Superior temporal gyrus (tissue), 1 donor: ENCODE results near the gene SSNA1.

ENCODE experiments used
- DNase-seq: peaks from one replicate; pipeline ENCODE4 v3.0.0-alpha.2; 2016; ENCODE audit errors: extremely low spot score

Gene SSNA1, protein sequence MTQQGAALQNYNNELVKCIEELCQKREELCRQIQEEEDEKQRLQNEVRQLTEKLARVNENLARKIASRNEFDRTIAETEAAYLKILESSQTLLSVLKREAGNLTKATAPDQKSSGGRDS

DNA sequence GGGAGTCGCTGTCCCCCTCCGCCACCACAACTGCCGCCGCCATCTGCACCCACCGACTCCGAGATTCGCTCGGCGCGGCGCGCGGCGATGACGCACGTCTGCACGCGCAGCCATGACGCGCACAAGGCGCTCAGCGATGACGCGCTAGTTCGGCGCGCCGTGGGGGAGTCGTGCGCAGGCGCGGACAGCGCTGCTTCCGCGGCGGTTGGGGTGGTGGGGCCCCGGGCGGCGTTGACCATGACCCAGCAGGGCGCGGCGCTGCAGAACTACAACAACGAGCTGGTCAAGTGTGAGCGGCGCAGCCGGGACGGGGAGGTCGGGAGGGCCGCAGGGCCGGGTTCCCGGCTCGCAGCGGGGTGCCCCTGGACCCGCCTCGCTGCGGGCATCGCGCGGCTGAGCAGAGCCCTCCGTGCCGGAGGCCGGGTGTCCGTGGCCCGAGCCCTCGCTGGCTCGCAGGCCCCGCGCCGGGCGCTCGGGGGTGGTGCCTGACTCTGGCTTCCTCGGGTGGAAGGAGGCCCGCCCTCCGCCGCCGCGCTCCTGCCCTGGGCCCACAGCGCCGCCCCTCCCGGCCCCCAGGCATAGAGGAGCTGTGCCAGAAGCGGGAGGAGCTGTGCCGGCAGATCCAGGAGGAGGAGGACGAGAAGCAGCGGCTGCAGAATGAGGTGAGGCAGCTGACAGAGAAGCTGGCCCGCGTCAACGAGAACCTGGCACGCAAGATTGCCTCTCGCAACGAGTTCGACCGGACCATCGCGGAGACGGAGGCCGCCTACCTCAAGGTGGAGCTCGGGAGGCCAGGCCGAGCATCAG lies at the start of gene SSNA1, which contains the start of gene ANAPC2:
Gene SSNA1, plus strand, starts transcription at position 187 of the 807 bp plus-strand sequence. Its CDS starts 51 bp downstream, at position 238.
Gene ANAPC2, minus strand, starts transcription at position 71 of the 807 bp plus-strand sequence. Its CDS starts 28 bp downstream, at position 43.
- DNase-seq: peak; percentile 91

- peak; percentile 35 for DNase-seq
These were observed 49.6 kb upstream of the SSNA1 start, which contains the start of gene GRIN1 for GRCh38 chr9:137138722-137139467. Gene GRIN1, plus strand, starts transcription at chr9:137139154. Its CDS starts 333 bp downstream, at chr9:137139487.

DNA sequence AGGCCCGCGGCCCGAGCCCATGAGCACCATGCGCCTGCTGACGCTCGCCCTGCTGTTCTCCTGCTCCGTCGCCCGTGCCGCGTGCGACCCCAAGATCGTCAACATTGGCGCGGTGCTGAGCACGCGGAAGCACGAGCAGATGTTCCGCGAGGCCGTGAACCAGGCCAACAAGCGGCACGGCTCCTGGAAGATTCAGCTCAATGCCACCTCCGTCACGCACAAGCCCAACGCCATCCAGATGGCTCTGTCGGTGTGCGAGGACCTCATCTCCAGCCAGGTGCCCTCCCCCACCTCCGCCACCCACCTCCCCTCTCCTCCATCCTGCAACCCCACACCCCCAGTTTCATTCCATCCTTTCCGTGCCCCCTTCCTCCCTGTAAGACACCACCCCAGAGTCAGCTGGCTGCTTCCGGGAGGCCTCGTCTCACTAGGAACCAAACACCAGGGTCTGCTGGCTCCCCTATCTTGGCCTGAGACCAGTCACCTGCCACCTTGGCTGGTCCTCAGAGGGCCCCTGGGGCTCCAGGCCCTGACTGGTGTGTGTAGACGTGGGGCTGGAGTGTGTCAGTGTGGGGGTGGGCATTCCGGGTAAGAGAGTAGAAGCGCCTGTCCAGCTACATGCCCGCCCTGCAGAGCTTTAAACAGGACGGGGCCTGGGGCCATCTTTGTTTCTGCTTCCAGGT lies 48.9 kb upstream of the SSNA1 start:
- DNase-seq: no peak

DNA sequence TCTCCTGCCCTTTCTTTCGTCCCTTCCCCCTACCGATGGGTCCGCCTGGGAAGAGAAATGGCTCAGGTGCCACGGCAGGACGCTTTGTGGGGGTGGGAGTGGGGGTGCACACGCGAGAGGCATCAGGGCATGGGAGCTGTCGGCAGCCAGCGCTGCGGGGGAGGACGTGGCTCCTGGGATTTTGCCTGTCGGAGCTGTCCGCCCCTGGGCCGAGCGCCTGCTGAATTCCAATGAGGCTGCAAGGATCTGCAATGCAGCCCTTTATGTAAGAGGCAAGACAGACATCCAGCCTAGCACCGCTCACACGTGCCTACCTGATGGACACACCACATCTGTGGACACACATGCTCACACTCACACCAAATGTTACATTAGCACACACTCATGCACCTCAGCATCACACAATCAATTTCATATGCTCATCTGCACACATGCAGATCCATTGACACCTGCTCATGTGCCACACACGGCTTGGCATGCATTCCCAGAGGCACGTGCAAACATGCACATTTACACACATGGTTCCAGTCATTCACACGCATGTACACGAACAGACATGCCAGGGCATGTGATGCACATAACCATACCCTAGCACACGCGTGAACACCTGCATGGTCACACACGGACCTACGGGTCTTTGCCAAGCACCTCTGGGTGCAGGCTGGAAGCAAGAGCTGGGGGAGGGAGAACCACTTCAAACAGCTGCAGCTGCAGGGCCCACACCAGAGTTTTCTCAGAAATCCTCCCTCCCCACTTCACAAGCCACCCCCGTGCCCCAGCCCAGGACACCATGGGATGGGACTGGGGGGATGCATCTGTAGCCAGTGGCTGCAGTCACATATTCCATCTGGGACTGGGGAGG lies 48.1 kb upstream of the SSNA1 start:
- DNase-seq: peak; percentile 63

GRCh38 chr9:137141050-137141810 lies 47.2 kb upstream of the SSNA1 start:
- DNase-seq: no peak

DNA sequence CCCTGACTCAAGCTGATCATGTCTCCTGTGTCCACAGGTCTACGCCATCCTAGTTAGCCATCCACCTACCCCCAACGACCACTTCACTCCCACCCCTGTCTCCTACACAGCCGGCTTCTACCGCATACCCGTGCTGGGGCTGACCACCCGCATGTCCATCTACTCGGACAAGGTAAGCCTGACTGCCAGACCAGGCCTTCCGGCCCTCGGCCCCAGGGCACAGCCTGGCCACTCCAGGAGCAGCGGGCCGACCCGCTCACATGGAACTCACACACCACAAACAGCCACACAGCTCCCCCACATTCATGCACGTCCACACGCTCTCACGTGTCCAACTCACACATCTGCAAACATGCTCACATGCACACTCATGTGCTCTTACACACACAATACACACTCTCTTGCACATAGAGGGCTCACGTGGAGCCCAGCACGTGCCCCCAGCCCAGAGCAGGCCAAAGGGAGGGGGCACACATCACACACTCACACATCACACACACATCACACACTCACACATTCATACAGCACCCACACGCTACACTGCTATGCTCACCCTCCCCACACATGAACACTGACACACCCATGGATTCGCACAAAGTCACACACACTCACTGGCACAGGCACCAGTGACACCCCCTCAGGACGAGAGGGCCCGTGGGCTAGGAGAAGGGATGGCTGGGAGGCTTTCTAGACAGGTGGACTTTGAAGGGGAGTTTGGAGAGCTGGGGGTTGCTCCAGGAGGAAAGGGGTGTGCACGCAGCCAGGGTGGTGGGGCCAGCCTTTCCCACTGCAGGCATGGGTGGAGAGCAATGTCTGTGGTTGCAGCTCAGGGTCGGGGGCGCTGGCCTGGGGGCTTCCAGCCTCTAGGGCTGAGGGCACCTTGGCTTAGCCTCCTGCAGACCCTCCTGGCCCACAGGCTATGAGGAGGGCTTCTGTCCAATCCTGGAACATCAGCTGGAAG lies 46.2 kb upstream of the SSNA1 start:
- no peak for DNase-seq

DNA sequence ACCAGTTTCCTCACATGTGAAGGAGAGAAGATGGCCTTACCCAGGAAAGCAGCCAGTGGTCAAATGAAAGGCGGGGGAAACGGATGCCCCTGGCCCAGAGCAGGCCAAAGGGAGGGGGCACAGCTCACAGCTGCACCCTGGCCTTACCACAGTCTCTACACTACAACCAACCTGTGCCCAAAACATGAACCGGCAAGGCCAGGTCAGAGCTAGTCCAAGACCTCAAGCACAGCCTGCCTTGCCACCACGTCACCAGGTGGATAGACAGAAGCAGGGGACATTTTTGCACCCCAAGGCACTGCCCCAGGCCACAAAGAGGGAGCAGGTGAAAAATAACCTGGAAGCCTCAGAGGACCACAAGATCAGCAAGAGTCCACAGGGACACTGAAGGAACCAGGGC lies 45.0 kb upstream of the SSNA1 start:
- DNase-seq: no peak

DNA sequence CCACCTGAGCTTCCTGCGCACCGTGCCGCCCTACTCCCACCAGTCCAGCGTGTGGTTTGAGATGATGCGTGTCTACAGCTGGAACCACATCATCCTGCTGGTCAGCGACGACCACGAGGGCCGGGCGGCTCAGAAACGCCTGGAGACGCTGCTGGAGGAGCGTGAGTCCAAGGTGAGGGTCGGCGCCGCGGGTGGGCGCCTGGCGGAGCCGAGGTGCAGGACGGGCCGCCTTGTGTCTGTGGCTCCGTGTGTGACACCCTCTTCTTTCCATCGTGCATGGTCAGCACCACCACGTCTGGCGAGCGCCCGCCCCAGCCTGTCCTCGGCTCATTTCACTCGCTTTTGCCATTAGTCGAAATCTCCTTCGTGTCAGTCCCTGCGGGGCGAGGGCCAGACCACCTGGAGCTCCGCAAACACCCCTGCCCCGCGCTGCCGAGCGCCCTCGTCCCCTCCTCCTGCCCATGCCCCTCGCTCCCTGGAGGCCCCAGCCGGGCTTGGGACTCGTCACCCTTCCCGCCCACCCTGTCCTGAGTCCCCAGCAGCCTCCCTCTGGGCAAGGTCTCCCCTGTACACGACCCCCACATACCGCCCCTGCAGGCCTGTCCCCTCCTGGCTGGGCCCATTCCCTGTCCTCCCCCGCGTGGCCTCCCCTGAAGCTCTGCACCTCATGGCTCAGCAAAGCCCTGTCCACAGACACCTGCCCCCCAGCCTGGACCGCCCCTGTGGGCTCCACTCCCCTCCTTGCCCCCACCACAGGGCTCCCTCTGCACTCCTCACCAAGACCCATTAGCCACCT lies 42.5 kb upstream of the SSNA1 start:
- DNase-seq: no peak

GRCh38 chr9:137146527-137146918 lies 42.0 kb upstream of the SSNA1 start:
- no peak for DNase-seq

DNA sequence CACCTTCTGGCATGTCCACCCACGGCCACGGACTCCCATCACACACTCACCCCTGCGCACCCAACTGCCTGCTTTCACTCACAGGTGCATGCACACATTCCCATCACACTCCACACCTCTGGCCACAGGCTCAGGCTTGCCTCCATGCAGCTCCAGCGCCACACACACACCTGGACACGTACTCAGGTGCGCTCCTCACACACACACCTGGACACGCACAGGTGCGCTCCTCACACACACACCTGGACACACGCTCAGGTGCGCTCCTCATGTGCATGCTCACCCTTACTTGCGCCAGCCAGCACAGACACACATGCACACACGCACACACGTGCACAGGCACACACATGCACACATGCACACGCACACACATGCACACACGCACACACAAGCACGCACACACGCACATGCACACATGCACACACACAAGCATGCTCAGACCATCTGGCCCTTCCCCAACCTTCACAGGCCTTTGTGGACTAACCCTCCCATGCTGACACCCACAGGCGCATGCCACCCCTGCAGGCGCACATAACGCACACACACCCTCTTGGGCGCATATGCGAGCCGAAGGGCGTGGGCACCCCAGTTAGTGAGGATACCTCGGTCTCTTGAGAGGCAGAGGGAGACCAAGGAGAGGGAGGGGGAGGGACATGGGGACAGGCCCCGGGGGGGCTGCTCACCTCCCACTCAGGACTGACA lies 41.2 kb upstream of the SSNA1 start:
- no peak for DNase-seq

DNA sequence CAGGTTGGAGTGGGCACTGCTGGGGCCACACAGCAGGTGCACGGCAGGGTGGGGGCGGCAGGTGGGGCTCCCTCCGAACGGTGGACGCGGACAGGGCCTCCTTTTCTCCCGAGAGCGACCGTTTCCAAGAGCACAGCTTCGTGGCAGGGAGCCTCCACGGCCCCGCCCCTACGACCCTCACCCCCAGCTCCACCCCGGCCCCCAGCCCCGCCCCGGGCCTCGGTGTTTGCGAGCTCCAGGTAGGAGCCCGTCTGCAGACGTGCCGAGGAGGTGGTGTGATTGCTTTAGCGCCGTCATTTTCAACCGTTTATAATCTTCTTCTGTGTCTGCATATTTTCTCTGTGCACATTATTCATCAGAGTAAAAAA lies 40.7 kb upstream of the SSNA1 start:
- no peak for DNase-seq

- no peak for DNase-seq
These were observed 40.2 kb upstream of the SSNA1 start for GRCh38 chr9:137148242-137148641.

- no peak for DNase-seq
These were observed 39.8 kb upstream of the SSNA1 start for GRCh38 chr9:137148661-137149060.

DNA sequence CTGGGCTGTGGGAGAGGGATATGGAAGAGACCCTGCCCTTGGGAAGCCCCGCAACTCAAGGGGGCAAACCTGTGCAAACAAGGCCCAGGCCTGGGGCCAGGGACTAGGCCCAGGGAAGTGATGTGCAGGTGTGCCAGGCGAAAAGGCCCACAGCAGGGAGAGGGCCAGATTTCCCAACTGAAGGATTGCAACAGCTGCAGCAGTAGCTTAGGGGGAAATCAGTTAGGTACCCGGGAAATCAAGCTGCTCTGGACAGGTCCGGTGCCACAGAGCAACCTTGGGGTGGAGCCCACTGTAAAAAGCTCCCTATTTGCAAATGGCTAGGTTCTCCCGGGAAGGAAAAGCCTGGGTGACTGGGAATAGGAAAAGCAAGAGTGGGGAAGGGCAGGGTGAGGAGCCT lies 39.1 kb upstream of the SSNA1 start:
- no peak for DNase-seq

DNA sequence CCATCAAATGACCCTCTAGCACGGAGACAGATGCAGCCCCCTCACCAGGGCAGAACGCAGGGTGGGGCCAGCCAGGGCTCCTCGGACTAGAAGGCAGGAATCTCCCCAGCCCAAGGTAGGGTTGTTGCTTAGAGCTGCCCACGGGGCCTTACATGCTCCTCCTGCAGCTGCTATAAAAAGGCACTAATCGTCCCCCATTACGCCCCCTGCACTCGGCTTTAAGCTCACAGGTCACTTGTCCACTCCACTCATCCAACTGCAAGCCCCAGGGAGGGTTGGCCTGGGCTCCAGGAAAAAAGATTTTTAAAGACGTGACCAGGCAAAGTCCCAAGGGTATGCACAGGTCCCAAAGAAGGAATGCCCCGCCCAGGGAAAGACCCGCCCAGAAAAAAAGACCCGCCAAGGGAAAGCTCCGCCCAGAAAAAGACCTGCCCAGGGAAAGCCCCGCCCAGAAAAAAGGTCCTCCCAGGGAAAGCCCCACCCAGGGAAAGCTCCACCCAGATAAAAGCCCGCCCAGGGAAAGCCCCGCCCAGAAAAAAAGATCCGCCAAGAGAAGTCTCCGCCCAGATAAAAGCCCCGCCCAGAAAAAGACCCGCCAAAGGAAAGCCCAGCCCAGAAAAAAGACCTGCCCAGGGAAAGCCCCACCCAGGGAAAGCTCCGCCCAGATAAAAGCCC lies 38.4 kb upstream of the SSNA1 start:
- no peak for DNase-seq

DNA sequence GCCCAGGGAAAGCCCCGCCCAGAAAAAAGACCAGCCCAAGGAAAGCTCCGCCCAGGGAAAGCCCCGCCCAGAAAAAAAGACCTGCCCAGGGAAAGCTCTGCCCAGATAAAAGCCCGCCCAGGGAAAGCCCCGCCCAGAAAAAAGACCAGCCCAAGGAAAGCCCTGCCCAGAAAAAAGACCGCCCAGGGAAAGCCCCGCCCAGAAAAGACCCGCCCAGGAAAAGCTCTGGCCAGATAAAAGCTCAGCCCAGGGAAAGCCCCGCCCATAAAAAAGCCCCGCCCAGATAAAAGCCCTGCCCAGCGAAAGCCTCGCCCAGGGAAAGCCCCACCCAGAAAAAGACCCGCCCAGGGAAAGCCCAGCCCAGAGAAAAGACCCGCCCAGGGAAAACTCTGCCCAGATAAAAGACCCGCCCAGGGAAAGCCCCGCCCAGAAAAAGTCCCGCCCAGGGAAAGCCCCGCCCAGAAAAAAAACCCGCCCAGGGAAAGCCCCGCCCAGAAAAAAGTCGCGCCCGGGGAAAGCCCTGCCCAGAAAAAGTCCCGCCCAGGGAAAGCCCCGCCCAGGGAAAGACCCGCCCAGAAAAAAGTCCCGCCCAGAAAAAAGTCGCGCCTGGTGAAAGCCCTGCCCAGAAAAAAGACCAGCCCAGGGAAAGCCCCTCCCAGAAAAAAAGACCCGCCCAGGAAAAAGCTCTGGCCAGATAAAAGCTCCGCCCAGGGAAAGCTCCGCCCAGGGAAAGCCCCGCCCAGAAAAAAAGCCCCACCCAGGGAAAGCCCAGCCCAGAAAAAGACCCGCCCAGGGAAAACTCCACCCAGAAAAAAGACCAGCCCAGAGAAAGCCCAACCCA lies 37.6 kb upstream of the SSNA1 start:
- DNase-seq: no peak
